ENCODE data around the gene CCDC93.

CCDC93 gene

GRCh38 chr2:117875786-117876185 is 138.1 kb downstream of the CCDC93 start:
- no peak for DNase-seq
